HCT116 (cell line): ENCODE data around the gene TTLL7. TPM values are rescaled to one million over a fixed set of nuclear protein-coding genes. Genes with fewer than 3 reads are reported as not detected.

Experiments
- ATAC-seq: fragments of 200-7000 bp; cut with Tn5 transposase; 2 replicates; pipeline ENCODE4 v1.9.1; 2020; ENCODE audit warnings: mild to moderate bottlenecking, moderate library complexity
- BruUV-seq: library from RNA; stranded (reverse); fragments of 400-500 nt; replicated peaks from 2 replicates; lab custom pipeline; 2021; lab: Mats Ljungman, UMichigan
- CTCF ChIA-PET: fragments of 300-600 bp; sonication (Branson Sonifier 250); formaldehyde crosslinking; loops from one replicate; lab custom pipeline; 2021; ENCODE audit warnings: antibody characterized with exemption; lab: Charles Lee
- POLR2A ChIA-PET: fragments of 300-600, 350-600 bp; sonication (Branson Sonifier 250); formaldehyde crosslinking; loops from one replicate; lab custom pipeline; 2021; ENCODE audit warnings: antibody characterized with exemption; lab: Charles Lee
- RAD21 ChIA-PET, 2 experiments: fragments of 300-600 bp; sonication (Branson Sonifier 250); formaldehyde crosslinking; loops; one replicate each; lab custom pipeline; 2023; ENCODE audit warnings: low total read pairs in 2 of 2; ENCODE audit not compliant: uncharacterized antibody in 2 of 2, unreplicated experiment in 2 of 2, low non-redundant PET in 1 of 2; lab: Charles Lee
- DNase-seq: peaks from one replicate; pipeline ENCODE4 v3.0.0-alpha.2; 2010; ENCODE audit warnings: low read depth, low spot score
- H2AFZ ChIP-seq: fragments of 200-600 bp; shearing (Covaris generic), sonication (generic); 2 replicates; pipeline ENCODE4 v1.6.1; 2017; ENCODE audit warnings: low read depth, mixed run types, mixed read lengths, antibody characterized with exemption, low read length; ENCODE audit not compliant: poor library complexity, severe bottlenecking
- H3K27ac ChIP-seq: 2 replicates; pipeline ENCODE4 v1.5.1; 2012; ENCODE audit warnings: low read depth, low read length
- H3K27me3 ChIP-seq: fragments of 200-600 bp; sonication (generic); 2 replicates; pipeline ENCODE4 v1.6.1; 2016; ENCODE audit warnings: mixed run types, low read length, mixed read lengths; ENCODE audit not compliant: insufficient read depth
- H3K36me3 ChIP-seq, 2 experiments: fragments of 200-500 bp in 1 of 2; fragments of 200-600 bp in 1 of 2; sonication (Bioruptor generic) in 1 of 2; sonication (generic) in 1 of 2; 2 replicates each; pipeline versions ENCODE4 v1.5.1 to v1.6.1; 2014 to 2016; ENCODE audit warnings: low read length in 2 of 2, inconsistent platforms in 1 of 2, mixed read lengths in 1 of 2, mixed run types in 1 of 2; ENCODE audit not compliant: insufficient read depth in 2 of 2, control insufficient read depth in 1 of 2
- H3K4me1 ChIP-seq, 2 experiments: fragments of 200-600 bp in 1 of 2; sonication (generic) in 1 of 2; 2 replicates each; pipeline versions ENCODE4 v1.5.1 to v1.6.1; 2012 to 2017; ENCODE audit warnings: low read length in 2 of 2, inconsistent platforms in 1 of 2, mild to moderate bottlenecking in 1 of 2, mixed read lengths in 1 of 2, mixed run types in 1 of 2, moderate library complexity in 1 of 2; ENCODE audit not compliant: insufficient read depth in 2 of 2, control insufficient read depth in 1 of 2
- H3K4me2 ChIP-seq: fragments of 200-600 bp; sonication (generic); 2 replicates; pipeline ENCODE4 v1.6.1; 2017; ENCODE audit warnings: mixed run types, low read length, mixed read lengths
- H3K4me3 ChIP-seq, 2 experiments: fragments of 200-600 bp in 1 of 2; sonication (generic) in 1 of 2; replicated peaks in 1 of 2; 2 replicates each; pipeline ENCODE4 v1.5.1; 2011 to 2016; ENCODE audit warnings: low read length in 2 of 2, control low read depth in 1 of 2, low read depth in 1 of 2, mild to moderate bottlenecking in 1 of 2, mixed read lengths in 1 of 2, mixed run types in 1 of 2
- H3K79me2 ChIP-seq: fragments of 200-600 bp; sonication (generic); 2 replicates; pipeline ENCODE4 v1.6.1; 2017; ENCODE audit warnings: mild to moderate bottlenecking, mixed run types, low read length, moderate library complexity, mixed read lengths; ENCODE audit not compliant: insufficient read depth
- H3K9ac ChIP-seq: fragments of 200-600 bp; sonication (generic); 2 replicates; pipeline ENCODE4 v1.6.1; 2016; ENCODE audit warnings: low read length, mixed read lengths
- H3K9me2 ChIP-seq: fragments of 200-600 bp; sonication (generic), shearing (Covaris generic); 2 replicates; pipeline ENCODE4 v1.6.1; 2017; ENCODE audit warnings: mixed run types, mild to moderate bottlenecking, moderate library complexity; ENCODE audit not compliant: insufficient read depth
- H3K9me3 ChIP-seq, 2 experiments: fragments of 200-500 bp in 1 of 2; fragments of 200-600 bp in 1 of 2; sonication (Bioruptor generic) in 1 of 2; sonication (generic) in 1 of 2; 2 replicates each; pipeline ENCODE4 v1.6.1; 2014 to 2017; ENCODE audit warnings: low read length in 2 of 2, mixed read lengths in 2 of 2, inconsistent platforms in 1 of 2, low read depth in 1 of 2, mild to moderate bottlenecking in 1 of 2, mixed run types in 1 of 2, moderate library complexity in 1 of 2; ENCODE audit not compliant: control insufficient read depth in 1 of 2, insufficient read depth in 1 of 2
- H4K20me1 ChIP-seq: fragments of 200-600 bp; sonication (generic), shearing (Covaris generic); 2 replicates; pipeline ENCODE4 v1.6.1; 2017; ENCODE audit warnings: mixed run types, mild to moderate bottlenecking, moderate library complexity; ENCODE audit not compliant: insufficient read depth
- CBX3 ChIP-seq: IDR thresholded peaks from 2 replicates; pipeline ENCODE4 v1.6.1; 2012; ENCODE audit warnings: low read depth
- CEBPB ChIP-seq: IDR thresholded peaks from 2 replicates; pipeline ENCODE4 v1.6.1; 2012; ENCODE audit warnings: low read depth
- ELF1 ChIP-seq: IDR thresholded peaks from 2 replicates; pipeline ENCODE4 v1.6.1; 2012; ENCODE audit warnings: low read depth, borderline replicate concordance
- JUND ChIP-seq: IDR thresholded peaks from 2 replicates; pipeline ENCODE4 v1.6.1; 2012
- POLR2AphosphoS5 ChIP-seq: IDR thresholded peaks from 2 replicates; pipeline ENCODE4 v1.6.1; 2011; ENCODE audit warnings: mild to moderate bottlenecking, low read depth, low read length, moderate library complexity
- TCF7L2 ChIP-seq: IDR thresholded peaks from 2 replicates; pipeline ENCODE4 v1.7.0; 2011; ENCODE audit warnings: borderline replicate concordance, inconsistent platforms; ENCODE audit not compliant: insufficient read depth, insufficient read length; ENCODE audit errors: extremely low read depth
- YY1 ChIP-seq: IDR thresholded peaks from 2 replicates; pipeline ENCODE4 v1.6.1; 2011; ENCODE audit warnings: low read length, low read depth, moderate library complexity, mild to moderate bottlenecking; ENCODE audit not compliant: insufficient replicate concordance; ENCODE audit errors: extremely low read depth
- ZBTB33 ChIP-seq: IDR thresholded peaks from 2 replicates; pipeline ENCODE4 v1.6.1; 2011; ENCODE audit warnings: mild to moderate bottlenecking, low read length, moderate library complexity; ENCODE audit not compliant: insufficient replicate concordance; ENCODE audit errors: extremely low read depth
- ZFX ChIP-seq: fragments of 450-650 bp; IDR thresholded peaks from 2 replicates; pipeline ENCODE4 v1.6.1; 2017
- ZNF274 ChIP-seq: fragments of 200-500 bp; sonication (Bioruptor generic); IDR thresholded peaks from 2 replicates; pipeline ENCODE4 v1.6.1; 2014; ENCODE audit warnings: mild to moderate bottlenecking, low read depth, low read length, inconsistent platforms
- intact Hi-C: fragments of 100-400 bp; cut with micrococcal nuclease; formaldehyde crosslinking; loops from 2 replicates; pipeline ENCODE4 v1.10.0; 2022
- total RNA-seq: library from RNA; stranded (reverse); gene quantifications from one replicate; pipeline ENCODE4 v1.2.1, GENCODE V29; 2021; ENCODE audit not compliant: unreplicated experiment
- TF ChIP-seq, protein P1 (sequence below): IDR thresholded peaks from 2 replicates; pipeline ENCODE4 v1.6.1; 2012
- TF ChIP-seq, protein P2 (sequence below), 3 experiments: fragments of 200-600 bp in 1 of 3; sonication (generic) in 1 of 3; IDR thresholded peaks in 2 of 3; conservative IDR thresholded peaks in 1 of 3; 2 replicates each; pipeline ENCODE4 v1.5.1; 2012 to 2017; ENCODE audit warnings: low read depth in 2 of 3, low read length in 2 of 3, antibody characterized with exemption in 1 of 3, borderline replicate concordance in 1 of 3, control low read depth in 1 of 3, mild to moderate bottlenecking in 1 of 3, mixed read lengths in 1 of 3, mixed run types in 1 of 3, moderate library complexity in 1 of 3; ENCODE audit not compliant: insufficient read depth in 1 of 3
- TF ChIP-seq, protein P3 (sequence below): IDR thresholded peaks from 2 replicates; pipeline ENCODE4 v1.6.1; 2012

The TTLL7 gene
- total RNA-seq, 1 experiment from 2014 or later: 21.2 TPM

- no peak overlapping the region for H3K4me2 ChIP-seq
- H3K36me3 ChIP-seq: no peaks in the 10 kb centered on the region
- POLR2A ChIA-PET: no interaction called here
- no peaks in the 10 kb centered on the region; the same call in 1 of the 2 replicates for H3K9me2 ChIP-seq
- H2AFZ ChIP-seq: no peak overlapping the region
- H3K27me3 ChIP-seq: no peaks in the 10 kb centered on the region
- no peak overlapping the region for H3K4me3 ChIP-seq
- no peak overlapping the region for H3K27ac ChIP-seq
- no peaks in the 10 kb centered on the region for H3K4me1 ChIP-seq
- no TSS peak for BruUV-seq
- TF ChIP-seq, protein P1, sequence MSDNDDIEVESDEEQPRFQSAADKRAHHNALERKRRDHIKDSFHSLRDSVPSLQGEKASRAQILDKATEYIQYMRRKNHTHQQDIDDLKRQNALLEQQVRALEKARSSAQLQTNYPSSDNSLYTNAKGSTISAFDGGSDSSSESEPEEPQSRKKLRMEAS: no peak
- TF ChIP-seq POLR2AphosphoS5 (no peak), YY1 (no peak), CBX3 (no peak), ZBTB33 (no peak), TCF7L2 (no peak), ELF1 (no peak), ZFX (no peak), JUND (no peak), CEBPB (no peak), ZNF274 (no peak)
- TF ChIP-seq, protein P2, sequence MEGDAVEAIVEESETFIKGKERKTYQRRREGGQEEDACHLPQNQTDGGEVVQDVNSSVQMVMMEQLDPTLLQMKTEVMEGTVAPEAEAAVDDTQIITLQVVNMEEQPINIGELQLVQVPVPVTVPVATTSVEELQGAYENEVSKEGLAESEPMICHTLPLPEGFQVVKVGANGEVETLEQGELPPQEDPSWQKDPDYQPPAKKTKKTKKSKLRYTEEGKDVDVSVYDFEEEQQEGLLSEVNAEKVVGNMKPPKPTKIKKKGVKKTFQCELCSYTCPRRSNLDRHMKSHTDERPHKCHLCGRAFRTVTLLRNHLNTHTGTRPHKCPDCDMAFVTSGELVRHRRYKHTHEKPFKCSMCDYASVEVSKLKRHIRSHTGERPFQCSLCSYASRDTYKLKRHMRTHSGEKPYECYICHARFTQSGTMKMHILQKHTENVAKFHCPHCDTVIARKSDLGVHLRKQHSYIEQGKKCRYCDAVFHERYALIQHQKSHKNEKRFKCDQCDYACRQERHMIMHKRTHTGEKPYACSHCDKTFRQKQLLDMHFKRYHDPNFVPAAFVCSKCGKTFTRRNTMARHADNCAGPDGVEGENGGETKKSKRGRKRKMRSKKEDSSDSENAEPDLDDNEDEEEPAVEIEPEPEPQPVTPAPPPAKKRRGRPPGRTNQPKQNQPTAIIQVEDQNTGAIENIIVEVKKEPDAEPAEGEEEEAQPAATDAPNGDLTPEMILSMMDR (IDR thresholded peaks at IDR 0.05 in 2 of 3, conservative IDR thresholded peaks at IDR 0.05 in 1 of 3; ENCODE audit: borderline replicate concordance in 1 of 3, insufficient read depth in 1 of 3, low read depth in 2 of 3, low read length in 2 of 3): no peak
- TF ChIP-seq, protein P3, sequence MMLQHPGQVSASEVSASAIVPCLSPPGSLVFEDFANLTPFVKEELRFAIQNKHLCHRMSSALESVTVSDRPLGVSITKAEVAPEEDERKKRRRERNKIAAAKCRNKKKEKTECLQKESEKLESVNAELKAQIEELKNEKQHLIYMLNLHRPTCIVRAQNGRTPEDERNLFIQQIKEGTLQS: no peak
- CTCF ChIA-PET: no interaction called here
- DNase-seq: no peak
- ATAC-seq: no peak
- RAD21 ChIA-PET: no interaction called here
- no peaks in the 10 kb centered on the region for H3K79me2 ChIP-seq
- H3K9ac ChIP-seq: no peak overlapping the region
- intact Hi-C loops: no loop called here
- H4K20me1 ChIP-seq: no peaks in the 10 kb centered on the region
- no peaks in the 10 kb centered on the region for H3K9me3 ChIP-seq
Observed at GRCh38 chr1:83967336-83967735, 31.6 kb downstream of the TTLL7 start.
